Brain pericyte (primary cell): ENCODE results near the gene C2orf80.
"Not testable (repeated sequence)": the region's sequence is repeated elsewhere in the genome, so short reads cannot be mapped to it uniquely, and the experiment has no call there.

Experiments
- DNase-seq: peaks from one replicate; pipeline ENCODE4 v3.0.0-alpha.2; 2012; ENCODE audit warnings: low read depth, low spot score

Gene C2orf80

DNA sequence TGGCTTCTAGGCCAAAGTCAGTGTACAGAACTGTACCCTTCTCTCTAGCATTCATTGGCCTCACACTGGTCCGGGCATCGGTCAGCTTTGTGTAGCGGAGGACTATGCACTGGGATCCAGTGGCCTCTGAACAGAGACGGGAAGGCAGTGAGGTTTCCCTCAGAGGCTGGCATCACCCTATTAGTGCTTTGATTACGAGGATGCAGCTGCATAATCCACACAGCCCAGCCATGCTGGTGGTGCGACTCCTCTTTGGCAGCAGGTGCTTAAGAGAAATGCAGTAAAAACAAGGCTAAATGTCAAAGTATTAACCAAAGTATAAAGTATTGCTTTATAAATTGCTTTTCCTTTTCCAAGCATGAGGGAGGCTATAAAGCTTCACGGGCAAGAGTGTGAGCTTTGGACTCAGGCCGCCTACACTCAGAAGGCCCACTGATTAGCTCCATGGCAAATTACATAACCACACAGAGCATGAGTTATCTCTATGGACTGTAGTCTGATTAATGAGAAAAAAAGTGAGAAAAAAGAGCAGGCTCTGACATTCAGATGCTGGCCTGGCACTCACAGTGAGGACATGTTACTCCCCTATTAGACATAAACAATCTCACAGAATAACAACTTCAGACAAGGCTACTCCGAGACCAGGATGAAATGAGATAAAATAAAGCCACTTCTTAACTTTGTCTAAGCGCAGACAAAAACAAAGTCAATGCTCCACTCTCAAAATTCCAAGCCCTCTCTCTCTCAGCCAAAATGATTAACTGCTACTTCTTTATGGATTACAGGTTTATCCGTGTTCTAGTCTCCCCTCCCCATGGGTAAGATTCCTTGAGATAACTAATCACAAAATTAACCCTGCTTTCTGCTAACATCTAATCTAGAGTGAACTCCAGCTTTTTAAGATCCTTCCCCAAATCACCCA is 53.8 kb downstream of the C2orf80 start:
- no peak for DNase-seq

DNA sequence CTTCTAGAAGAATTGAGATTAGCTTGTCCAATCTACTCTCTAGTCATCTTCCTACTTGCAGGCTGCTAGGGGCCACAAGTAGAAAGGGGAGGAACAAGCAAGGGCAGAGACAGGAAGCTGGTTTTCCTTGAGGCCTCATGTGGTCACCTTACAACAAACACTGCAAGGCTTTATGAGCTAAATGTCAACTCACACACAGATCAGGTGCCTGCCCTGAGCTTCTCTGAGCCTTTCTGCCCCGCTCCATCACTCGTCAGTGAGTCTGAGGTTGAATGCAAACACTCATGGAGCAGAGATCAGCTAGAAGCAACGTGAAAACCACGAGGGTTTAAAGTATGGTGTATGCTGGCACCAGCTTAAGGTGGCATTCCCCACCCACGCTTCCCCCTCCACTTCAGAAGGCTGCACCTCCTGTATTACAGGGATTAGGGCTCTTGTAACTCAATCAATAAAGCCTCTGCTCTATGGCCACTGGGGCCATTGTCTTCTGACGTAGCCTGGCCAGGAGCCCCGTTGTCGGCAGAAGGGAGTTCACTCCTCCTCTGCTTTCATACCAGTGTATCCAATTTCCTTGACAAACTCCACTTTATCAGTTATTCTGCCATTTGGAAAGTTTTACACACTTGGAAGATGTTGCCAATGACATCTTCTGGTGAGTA is 54.8 kb downstream of the C2orf80 start:
- no peak for DNase-seq

DNA sequence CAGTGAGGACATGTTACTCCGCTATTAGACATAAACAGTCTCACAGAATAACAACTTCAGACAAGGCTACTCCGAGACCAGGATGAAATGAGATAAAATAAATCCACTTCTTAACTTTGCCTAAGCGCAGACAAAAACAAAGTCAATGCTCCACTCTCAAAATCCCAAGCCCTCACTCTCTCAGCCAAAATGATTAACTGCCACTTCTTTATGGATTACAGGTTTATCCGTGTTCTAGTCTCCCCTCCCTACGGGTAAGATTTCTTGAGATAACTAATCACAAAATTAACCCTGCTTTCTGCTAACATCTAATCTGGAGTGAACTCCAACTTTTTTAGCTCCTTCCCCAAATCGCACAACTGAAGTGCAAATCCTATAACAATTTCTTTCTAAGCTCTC is 59.1 kb downstream of the C2orf80 start:
- DNase-seq = no peak

DNA sequence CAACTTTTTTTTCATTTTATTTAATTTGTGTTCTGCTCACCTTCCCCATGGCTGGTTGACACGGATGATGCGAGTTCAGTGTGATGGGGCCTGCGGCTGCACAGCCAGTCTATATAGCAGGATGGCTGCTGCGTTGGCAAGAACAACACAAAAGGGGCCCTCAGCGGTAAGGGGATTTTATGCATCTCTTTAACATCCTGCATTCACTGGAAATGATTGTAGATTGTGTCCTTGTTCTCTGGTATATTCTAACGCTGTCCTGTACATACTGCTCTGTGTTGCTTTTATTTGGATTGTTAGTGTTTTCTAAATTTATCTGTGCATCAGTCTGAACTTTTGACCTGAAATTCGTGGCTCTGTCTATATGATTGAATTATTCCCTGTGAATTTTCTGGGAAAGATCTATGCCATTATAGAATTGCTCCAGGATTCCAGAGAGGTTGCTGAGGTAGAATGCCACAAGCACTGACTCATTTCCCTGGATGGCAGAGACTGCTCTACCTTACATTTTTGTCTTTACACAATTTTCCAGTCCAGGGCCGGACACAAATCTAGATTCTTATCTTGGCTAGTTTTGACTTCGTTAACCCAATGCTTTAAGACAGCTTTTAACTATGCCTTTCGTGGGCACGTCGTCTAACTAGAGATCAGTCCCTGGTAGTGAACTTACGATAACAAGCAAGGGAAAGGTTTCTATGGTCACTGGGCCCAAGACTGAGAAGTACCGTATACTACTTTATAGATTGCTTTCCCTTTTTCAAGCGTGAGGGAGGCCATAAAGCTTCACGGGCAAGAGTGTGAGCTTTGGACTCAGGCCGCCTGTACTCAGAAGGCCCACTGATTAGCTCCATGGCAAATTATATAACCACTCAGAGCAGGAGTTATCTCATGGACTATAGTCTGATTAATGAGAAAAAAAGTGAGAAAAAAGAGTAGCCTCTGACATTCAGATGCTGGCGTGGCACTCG is 59.8 kb downstream of the C2orf80 start, which contains the start of gene CRYGC:
Gene CRYGC, minus strand, starts transcription at position 85 of the 968 bp plus-strand sequence. Its CDS starts 36 bp downstream, at position 49.
- DNase-seq = no peak

DNA sequence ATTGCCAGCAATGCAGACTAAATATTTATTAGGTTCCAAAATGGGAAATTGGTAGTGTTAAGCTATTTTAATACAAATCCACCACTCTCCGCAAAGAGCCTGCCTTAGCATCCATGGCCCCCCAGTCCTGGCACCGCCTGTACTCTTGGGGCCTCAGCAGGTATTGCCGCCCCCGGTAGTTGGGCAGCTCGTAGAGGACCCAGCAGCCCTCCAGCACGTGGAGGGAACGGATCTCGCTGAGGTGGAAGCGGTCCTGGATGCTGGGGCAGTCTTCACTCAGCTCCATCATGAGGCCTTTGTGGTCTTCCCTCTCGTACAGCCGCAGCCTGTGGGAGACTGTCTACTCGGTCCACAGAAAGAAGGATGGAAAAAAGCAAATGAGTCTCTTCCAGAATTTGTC is 61.7 kb downstream of the C2orf80 start:
- no peak for DNase-seq

DNA sequence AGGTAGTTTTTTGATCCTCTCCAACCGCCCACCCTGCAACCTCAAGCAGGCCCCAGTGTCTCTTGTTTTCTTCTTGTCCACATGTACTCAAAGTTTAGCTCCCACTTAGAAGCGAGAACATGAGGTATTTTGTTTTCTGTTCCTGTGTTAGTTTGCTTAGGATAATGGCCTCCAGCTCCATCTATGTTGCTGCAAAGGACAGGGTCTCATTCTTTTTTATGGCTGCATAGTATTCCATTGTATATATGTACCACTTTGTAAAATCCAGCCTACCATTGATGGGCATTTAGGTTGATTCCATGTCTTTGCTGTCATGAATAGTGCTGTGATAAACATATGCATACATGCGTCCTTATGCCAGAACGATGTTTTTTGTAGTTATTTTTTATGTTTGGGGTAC is 62.7 kb downstream of the C2orf80 start:
- DNase-seq = no peak

DNA sequence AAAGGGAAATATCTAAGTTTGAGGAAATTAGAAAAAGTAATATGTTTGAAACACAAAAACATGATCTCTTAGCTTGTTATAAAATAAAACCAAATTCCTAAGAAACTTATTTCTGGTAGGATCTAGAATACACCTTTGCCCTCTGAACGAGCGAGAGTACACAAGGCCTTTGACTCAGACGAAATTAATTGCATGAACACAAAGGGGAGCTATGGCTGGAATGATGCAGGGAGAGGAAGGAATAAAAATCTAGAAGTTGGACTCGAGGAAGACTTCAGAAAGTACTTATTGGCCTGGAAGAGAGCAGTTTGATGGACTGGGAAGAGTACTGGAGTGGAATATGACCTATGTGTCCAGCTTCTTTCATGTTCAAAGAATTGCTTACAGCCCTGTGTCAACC is 64.6 kb downstream of the C2orf80 start:
- no peak for DNase-seq

DNA sequence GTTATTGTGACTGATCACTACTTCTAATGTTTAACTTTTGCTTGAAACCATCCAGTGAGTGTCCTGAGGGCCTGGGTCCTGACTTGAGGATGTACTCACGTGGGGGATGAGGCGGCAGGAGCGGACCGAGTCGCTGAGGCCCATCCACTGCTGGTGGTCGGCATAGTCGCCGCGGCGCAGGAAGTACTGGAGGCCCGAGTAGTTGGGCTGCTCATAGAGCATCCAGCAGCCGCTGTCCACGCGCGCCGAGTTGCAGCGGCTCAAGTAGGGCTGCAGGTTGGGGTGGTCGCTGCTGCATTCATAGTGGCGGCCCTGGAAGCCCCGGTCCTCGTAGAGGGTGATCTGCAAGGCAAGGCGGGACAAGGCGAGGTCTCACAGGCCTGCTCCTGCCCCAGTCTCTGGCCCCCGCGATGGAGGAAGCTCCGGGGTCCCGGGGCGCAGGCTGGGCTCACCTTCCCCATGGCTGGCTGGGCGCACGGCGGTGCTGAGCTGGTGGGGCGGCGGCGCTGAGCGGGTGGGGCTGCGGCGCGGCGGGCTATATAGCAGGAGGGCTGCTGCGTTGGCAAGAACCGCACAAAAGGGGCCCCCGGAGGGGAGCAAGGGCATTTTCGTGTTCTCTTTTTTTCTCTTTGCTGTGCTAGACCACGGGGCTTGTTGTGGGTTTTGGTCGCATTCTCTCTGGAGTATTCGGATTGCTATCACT is 65.7 kb downstream of the C2orf80 start, which contains the start of gene CRYGD:
Gene CRYGD, minus strand, starts transcription at position 512 of the 703 bp plus-strand sequence. Its CDS starts 51 bp downstream, at position 461.
- DNase-seq = not testable (repeated sequence)

DNA sequence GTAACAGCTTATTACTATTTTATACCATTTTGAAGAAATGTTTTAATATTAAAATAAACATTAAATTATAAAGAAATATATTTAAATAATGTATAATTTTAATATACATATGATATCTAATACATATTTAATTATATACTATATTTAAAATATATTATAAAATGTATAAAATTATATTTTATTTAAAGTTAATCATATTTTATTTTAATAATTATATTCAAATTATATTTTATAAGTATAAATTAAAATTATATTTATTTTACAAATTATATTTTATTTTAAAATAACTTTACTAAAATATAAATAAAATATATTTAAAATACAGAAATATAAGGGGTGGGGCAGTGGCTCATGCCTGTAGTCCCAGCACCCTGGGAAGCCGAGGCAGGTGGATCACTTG is 67.6 kb downstream of the C2orf80 start:
- DNase-seq = no peak

DNA sequence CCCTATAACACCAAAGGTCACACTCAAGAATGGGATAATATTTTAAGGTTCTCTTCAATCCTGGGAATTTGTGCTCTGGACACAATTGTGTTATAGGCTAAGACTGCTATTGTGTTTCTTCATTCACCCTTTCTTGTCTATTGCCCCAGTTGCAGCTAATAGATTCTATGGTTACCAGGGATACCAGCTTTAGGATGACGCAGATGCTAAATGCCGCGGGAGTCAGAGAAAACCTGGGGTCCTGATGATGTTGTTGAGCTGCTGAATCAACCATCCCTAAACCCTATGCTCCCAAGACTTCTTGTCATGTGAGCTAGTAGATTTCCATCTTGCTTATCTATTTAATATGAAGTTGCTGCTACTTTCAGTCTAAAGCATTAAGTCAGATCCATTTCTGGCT is 70.9 kb downstream of the C2orf80 start:
- no peak for DNase-seq

DNA sequence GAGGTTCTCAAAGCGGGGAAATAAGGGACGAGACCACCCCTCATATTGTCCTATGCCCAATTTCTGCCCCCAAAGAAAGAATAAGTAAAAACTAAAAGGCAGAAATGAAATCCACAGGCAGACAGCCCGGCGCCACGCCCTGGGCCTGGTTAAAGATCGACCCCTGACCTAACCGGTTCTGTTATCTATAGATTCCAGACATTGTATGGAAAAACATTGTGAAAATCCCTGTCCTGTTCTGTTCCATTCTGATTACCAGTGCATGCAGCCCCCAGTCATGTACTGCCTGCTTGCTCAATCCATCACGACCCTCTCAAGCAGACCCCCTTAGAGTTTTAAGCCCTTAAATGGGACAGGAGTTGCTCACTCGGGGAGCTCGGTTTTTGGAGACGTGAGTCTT is 72.4 kb downstream of the C2orf80 start:
- DNase-seq = not testable (repeated sequence)
